Keratinocyte (primary cell): ENCODE results near the gene AAGAB. TPM values are rescaled to one million over a fixed set of nuclear protein-coding genes. Genes with fewer than 3 reads are reported as not detected.

ENCODE experiments used
- DNase-seq: peaks from one replicate; pipeline ENCODE4 v3.0.0-alpha.2; 2011; ENCODE audit warnings: low read depth, missing footprints, low spot score
- FAIRE-seq: peaks from 2 replicates; lab custom pipeline; 2011; peaks lifted over from hg19 to GRCh38; lab: Jason Lieb, UNC
- H2AFZ ChIP-seq: 2 replicates; pipeline ENCODE4 v1.6.0; 2012; ENCODE audit warnings: low read length, control low read depth, inconsistent platforms; ENCODE audit not compliant: control insufficient read depth
- H3K27ac ChIP-seq: 2 replicates; pipeline ENCODE4 v1.5.1; 2011; ENCODE audit warnings: low read length; ENCODE audit not compliant: control insufficient read depth, insufficient read depth
- H3K27me3 ChIP-seq: 3 replicates; pipeline ENCODE4 v1.6.0; 2011; ENCODE audit warnings: low read length; ENCODE audit not compliant: control insufficient read depth, insufficient read depth; ENCODE audit errors: extremely low read depth
- H3K36me3 ChIP-seq, 2 experiments: 2 replicates in 1 of 2; 3 replicates in 1 of 2; pipeline ENCODE4 v1.5.1; 2011; ENCODE audit warnings: low read length in 2 of 2, mild to moderate bottlenecking in 1 of 2; ENCODE audit not compliant: control insufficient read depth in 2 of 2, insufficient read depth in 2 of 2; ENCODE audit errors: extremely low read depth in 1 of 2
- H3K4me1 ChIP-seq: 3 replicates; pipeline ENCODE4 v1.5.1; 2011; ENCODE audit warnings: low read length; ENCODE audit not compliant: control insufficient read depth, insufficient read depth; ENCODE audit errors: extremely low read depth
- H3K4me2 ChIP-seq: 3 replicates; pipeline ENCODE4 v1.6.0; 2011; ENCODE audit warnings: low read depth, low read length; ENCODE audit not compliant: control insufficient read depth, insufficient read depth; ENCODE audit errors: extremely low read depth
- H3K4me3 ChIP-seq, 3 experiments: fragments of 200-600 bp in 1 of 3; sonication (generic) in 1 of 3; 2 replicates in 2 of 3; 3 replicates in 1 of 3; pipeline ENCODE4 v1.5.1; 2011 to 2016; ENCODE audit warnings: low read length in 3 of 3, mild to moderate bottlenecking in 3 of 3, control low read depth in 2 of 3, inconsistent platforms in 1 of 3, low read depth in 1 of 3, mixed read lengths in 1 of 3, mixed run types in 1 of 3, moderate library complexity in 1 of 3; ENCODE audit not compliant: control insufficient read depth in 2 of 3, insufficient read depth in 2 of 3; ENCODE audit errors: extremely low read depth in 1 of 3
- H3K79me2 ChIP-seq: 2 replicates; pipeline ENCODE4 v1.6.0; 2012; ENCODE audit warnings: low read length; ENCODE audit not compliant: control insufficient read depth, insufficient read depth
- H3K9ac ChIP-seq: 3 replicates; pipeline ENCODE4 v1.6.0; 2011; ENCODE audit warnings: low read length; ENCODE audit not compliant: control insufficient read depth, insufficient read depth; ENCODE audit errors: extremely low read depth
- H3K9me1 ChIP-seq: 3 replicates; pipeline ENCODE4 v1.6.0; 2011; ENCODE audit warnings: low read length; ENCODE audit not compliant: control insufficient read depth, insufficient read depth; ENCODE audit errors: extremely low read depth
- H3K9me3 ChIP-seq: 2 replicates; pipeline ENCODE4 v1.5.1; 2012; ENCODE audit warnings: low read depth, low read length; ENCODE audit not compliant: control insufficient read depth
- H4K20me1 ChIP-seq: 3 replicates; pipeline ENCODE4 v1.6.0; 2011; ENCODE audit warnings: low read length; ENCODE audit not compliant: control insufficient read depth, insufficient read depth; ENCODE audit errors: extremely low read depth
- CTCF ChIP-seq, 3 experiments: IDR thresholded peaks in 1 of 3; conservative IDR thresholded peaks in 1 of 3; optimal IDR thresholded peaks in 1 of 3; 2 replicates in 2 of 3; 3 replicates in 1 of 3; pipeline versions ENCODE3 to v1.5.1; 2011; ENCODE audit warnings: low read length in 3 of 3, mild to moderate bottlenecking in 3 of 3, moderate library complexity in 2 of 3, control low read depth in 1 of 3, inconsistent platforms in 1 of 3; ENCODE audit not compliant: insufficient read depth in 2 of 3; ENCODE audit errors: extremely low read depth in 1 of 3
- EZH2 ChIP-seq: IDR thresholded peaks from one replicate; pipeline ENCODE4 v1.6.1; 2012; ENCODE audit warnings: inconsistent platforms, mild to moderate bottlenecking, low read length, moderate library complexity
- dilution Hi-C: fragments of 300-500 bp; cut with MboI; formaldehyde crosslinking; loops from one replicate; pipeline ENCODE4 v1.7.0; 2020; ENCODE audit warnings: low sequenced_read_pairs; ENCODE audit not compliant: extremely low pct_ligation_motif_present
- polyA plus RNA-seq, 5 experiments: library from polyadenylated mRNA; depleted of rRNA in 3 of 5; stranded (reverse) in 3 of 5; stranded (forward) in 1 of 5; unstranded in 1 of 5; fragments of >200 nt; gene quantifications; 1 replicate in 1 of 5; 2 replicates in 3 of 5; 3 replicates in 1 of 5; pipeline versions ENCODE4 v1.2.1 to v1.2.3, GENCODE V29; 2011 to 2012; ENCODE audit warnings: missing spikeins in 2 of 5, low read depth in 1 of 5, low replicate concordance in 1 of 5

The AAGAB gene
- polyA plus RNA-seq, 1 donor (not counting 4 experiments of a cell fraction or from before 2014, with no cell fraction given): 82.7 TPM

GRCh38 chr15:67196222-67196621 lies 58.2 kb downstream of the AAGAB start:
- DNase-seq (no peak), FAIRE-seq (no peak)
- dilution Hi-C loops: no loop called here
- Histone ChIP-seq H3K27me3 (no peaks in the 10 kb centered on the region), H3K9me1 (no peaks in the 10 kb centered on the region), H3K36me3 (peaks cover 16 to 22% of the 10 kb centered on the region in 2 experiments), H3K9me3 (no peaks in the 10 kb centered on the region), H3K9ac (no peak overlapping the region), H3K4me2 (no peak overlapping the region), H3K27ac (no peak overlapping the region), H4K20me1 (no peaks in the 10 kb centered on the region), H3K4me1 (no peaks in the 10 kb centered on the region), H3K4me3 (no peak overlapping the region), H2AFZ (no peak overlapping the region), H3K79me2 (no peaks in the 10 kb centered on the region)
- TF ChIP-seq CTCF (optimal IDR thresholded peaks at IDR 0.05 in 1 of 3, IDR thresholded peaks at IDR 0.05 in 1 of 3, conservative IDR thresholded peaks at IDR 0.05 in 1 of 3; ENCODE audit: extremely low read depth in 1 of 3, insufficient read depth in 2 of 3, low read length in 3 of 3) (no peak), EZH2 (no peak)

- Histone ChIP-seq H3K4me3 (no peak overlapping the region), H3K4me1 (no peaks in the 10 kb centered on the region), H4K20me1 (no peaks in the 10 kb centered on the region), H3K36me3 (peaks cover 18 to 28% of the 10 kb centered on the region in 2 experiments), H3K27ac (no peak overlapping the region), H3K9me1 (no peaks in the 10 kb centered on the region), H3K9ac (no peak overlapping the region), H3K9me3 (no peaks in the 10 kb centered on the region), H3K4me2 (no peak overlapping the region), H3K79me2 (no peaks in the 10 kb centered on the region), H3K27me3 (no peaks in the 10 kb centered on the region), H2AFZ (no peak overlapping the region)
- FAIRE-seq: no peak
- dilution Hi-C loops: no loop called here
- no peak for DNase-seq
- no peak for TF ChIP-seq CTCF (optimal IDR thresholded peaks at IDR 0.05 in 1 of 3, IDR thresholded peaks at IDR 0.05 in 1 of 3, conservative IDR thresholded peaks at IDR 0.05 in 1 of 3; ENCODE audit: extremely low read depth in 1 of 3, insufficient read depth in 2 of 3, low read length in 3 of 3)
- TF ChIP-seq EZH2: no peak
Measured at GRCh38 chr15:67195305-67195704, 59.2 kb downstream of the AAGAB start.
